ENCODE data around the gene SLC9A9.
"Not testable (repeated sequence)": the region's sequence is repeated elsewhere in the genome, so short reads cannot be mapped to it uniquely, and the experiment has no call there.

SLC9A9 gene

GRCh38 chr3:143567823-143568222 lies 280.4 kb downstream of the SLC9A9 start:
- no peak for DNase-seq (ENCODE audit: low read depth in 1 of 2, low spot score in 1 of 2)

- no peak for DNase-seq (ENCODE audit: low read depth in 1 of 2, low spot score in 1 of 2)
Observed at GRCh38 chr3:143565951-143566350, 282.3 kb downstream of the SLC9A9 start.

DNA sequence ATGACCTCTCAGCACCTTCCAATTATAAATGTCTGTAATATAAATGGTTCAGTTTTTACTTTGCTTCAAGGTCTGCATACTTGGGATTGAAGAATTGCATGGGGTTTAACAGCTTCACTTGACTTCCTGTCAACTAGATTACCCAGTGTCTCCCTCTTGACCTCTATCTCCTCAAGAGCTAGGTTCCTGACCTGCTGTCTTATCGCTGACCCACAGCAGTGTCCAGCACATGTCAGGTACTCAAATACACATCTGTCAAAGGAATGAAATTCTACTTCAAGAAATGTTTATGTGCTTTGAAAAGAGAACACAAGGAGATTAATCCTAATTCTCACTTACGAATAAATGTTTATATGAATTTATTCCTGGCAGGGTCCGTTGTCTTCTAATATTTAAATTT lies 284.5 kb downstream of the SLC9A9 start:
- DNase-seq (ENCODE audit: low read depth in 1 of 2, low spot score in 1 of 2), result no peak

- no peak for DNase-seq (ENCODE audit: low read depth in 1 of 2, low spot score in 1 of 2)
Observed at GRCh38 chr3:143562789-143563188, 285.5 kb downstream of the SLC9A9 start.

GRCh38 chr3:143559296-143559695 lies 289.0 kb downstream of the SLC9A9 start:
- no peak for DNase-seq (ENCODE audit: low read depth in 1 of 2, low spot score in 1 of 2)

- no peak for DNase-seq (ENCODE audit: low read depth in 1 of 2, low spot score in 1 of 2)
Observed at GRCh38 chr3:143552851-143553250, 295.4 kb downstream of the SLC9A9 start.

GRCh38 chr3:143551761-143552160 lies 296.5 kb downstream of the SLC9A9 start:
- DNase-seq (ENCODE audit: low read depth in 1 of 2, low spot score in 1 of 2), result no peak

GRCh38 chr3:143548861-143549497 lies 299.3 kb downstream of the SLC9A9 start:
- DNase-seq (ENCODE audit: low read depth in 1 of 2, low spot score in 1 of 2), result no peak

DNA sequence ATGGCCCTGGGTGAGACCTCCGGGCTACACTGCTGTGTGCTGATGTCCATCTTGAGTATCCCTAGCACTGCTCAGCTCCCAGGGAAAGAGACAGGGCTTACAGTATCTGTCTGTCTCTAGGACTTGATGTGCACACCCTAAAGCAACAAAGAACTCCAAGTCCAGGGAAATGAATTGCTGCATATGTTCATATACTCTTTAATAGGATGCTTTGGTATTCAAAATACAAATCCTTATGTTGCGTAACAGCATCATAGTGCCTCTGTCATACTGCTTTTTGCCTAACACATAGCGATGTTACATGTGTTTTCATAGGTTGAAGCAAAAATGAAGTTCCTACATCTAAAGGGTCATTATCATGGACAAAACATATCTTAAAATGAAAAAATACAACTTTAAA lies 299.9 kb downstream of the SLC9A9 start:
- DNase-seq (ENCODE audit: low read depth in 1 of 2, low spot score in 1 of 2), result no peak

GRCh38 chr3:143538577-143538981 lies 309.7 kb downstream of the SLC9A9 start:
- no peak for DNase-seq (ENCODE audit: low read depth in 1 of 2, low spot score in 1 of 2)

DNA sequence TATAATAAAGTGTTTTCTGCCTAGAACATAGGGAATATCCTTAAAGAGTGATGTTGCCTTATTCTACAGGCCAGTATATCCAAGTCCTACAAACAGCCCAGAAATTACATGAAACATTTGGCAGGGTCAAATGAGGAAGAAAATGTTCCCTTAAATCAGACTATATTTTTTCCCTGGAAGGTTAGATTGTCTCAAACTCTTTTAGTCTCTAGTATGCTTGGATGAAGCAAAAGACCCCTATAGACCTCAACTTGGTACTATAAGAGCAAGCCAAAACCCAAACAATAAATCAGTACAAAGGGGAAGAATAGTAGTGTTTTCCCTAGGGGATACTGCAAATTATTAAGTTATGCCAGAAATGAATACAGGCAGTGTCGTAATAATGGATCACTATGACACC lies 310.2 kb downstream of the SLC9A9 start:
- DNase-seq (ENCODE audit: low read depth in 1 of 2, low spot score in 1 of 2), result no peak

DNA sequence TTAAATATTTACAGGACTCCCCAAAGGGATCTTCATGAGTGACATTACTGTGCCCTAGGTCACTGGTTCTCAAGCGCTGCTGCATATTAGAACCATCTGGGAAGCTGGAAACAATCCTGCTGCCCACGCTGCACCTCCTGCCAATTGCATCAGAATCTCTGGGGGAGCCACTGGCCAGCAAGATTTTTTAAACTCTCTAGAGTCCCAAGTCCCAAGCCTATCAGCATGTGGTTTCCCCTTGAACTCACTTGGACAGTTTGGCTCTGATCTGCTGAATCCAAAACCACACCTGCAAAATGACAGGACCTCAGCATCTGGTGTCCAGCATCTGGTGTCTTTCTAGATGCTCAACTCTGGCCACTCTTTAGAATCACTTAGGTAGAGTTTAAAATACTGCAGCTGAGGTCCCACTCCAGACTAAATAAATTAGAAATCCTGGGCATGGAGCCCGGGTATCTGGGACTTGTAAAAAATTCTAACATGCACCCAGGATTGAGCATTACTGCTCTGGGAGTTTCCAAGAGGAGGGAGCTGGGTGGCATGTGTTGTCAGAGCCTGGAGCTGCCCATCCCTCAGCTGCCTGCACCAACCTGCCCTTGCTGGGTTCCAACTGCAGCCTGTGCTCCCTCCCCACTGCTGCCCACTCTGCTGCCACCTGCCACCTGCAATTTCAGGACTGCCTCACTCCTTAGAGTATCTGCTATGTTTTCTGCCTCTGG lies 311.3 kb downstream of the SLC9A9 start:
- DNase-seq (ENCODE audit: low read depth in 1 of 2, low spot score in 1 of 2), result no peak

GRCh38 chr3:143535994-143536784 lies 312.1 kb downstream of the SLC9A9 start:
- no peak for DNase-seq (ENCODE audit: low read depth in 1 of 2, low spot score in 1 of 2)

DNA sequence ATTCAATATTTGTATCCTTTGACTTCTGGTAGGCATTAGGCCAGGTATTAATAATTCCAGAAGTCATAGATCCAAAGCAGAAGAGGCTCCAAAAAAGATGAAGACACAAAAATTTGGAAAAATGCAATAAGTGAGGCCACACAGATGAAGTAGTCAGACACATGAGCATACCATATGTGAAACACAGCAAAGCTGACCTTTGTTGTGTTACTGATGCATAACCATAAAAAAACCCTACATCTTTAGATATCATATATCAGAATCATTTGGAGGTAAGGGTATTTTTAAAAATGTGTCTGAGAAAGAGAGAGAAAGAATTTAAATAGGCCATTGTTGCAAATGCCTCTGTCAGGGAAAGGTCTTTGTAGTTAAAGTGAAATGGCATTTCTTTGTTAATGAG lies 314.9 kb downstream of the SLC9A9 start:
- no peak for DNase-seq (ENCODE audit: low read depth in 1 of 2, low spot score in 1 of 2)

- no peak for DNase-seq (ENCODE audit: low read depth in 1 of 2, low spot score in 1 of 2)
Observed at GRCh38 chr3:143532091-143532490, 316.2 kb downstream of the SLC9A9 start.

- DNase-seq (ENCODE audit: low read depth in 1 of 2, low spot score in 1 of 2), result no peak
Observed at GRCh38 chr3:143531101-143531500, 317.2 kb downstream of the SLC9A9 start.

DNA sequence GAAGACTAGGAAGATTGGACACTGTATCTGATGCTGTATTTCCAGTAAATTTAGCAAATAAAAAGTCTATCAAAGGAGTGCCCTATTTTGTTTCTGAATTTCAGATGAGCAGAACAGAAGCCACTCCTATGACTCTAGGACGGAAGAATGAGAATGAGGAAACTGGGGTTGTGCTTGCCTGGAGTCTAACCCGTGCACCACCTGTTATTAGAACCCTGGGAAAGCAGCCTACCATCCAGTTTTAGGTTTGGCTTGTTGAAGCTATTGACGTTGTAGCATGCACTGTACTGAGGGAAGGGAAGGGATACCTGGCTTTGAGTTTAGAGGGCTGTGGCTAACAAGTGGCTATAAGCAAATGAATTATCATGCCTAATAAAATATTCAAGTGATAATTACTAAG lies 318.5 kb downstream of the SLC9A9 start:
- DNase-seq (ENCODE audit: low read depth in 1 of 2, low spot score in 1 of 2), result no peak

- no peak for DNase-seq (ENCODE audit: low read depth in 1 of 2, low spot score in 1 of 2)
Observed at GRCh38 chr3:143529018-143529478, 319.2 kb downstream of the SLC9A9 start.

- no peak for DNase-seq (ENCODE audit: low read depth in 1 of 2, low spot score in 1 of 2)
Observed at GRCh38 chr3:143526011-143526545, 322.2 kb downstream of the SLC9A9 start.

DNA sequence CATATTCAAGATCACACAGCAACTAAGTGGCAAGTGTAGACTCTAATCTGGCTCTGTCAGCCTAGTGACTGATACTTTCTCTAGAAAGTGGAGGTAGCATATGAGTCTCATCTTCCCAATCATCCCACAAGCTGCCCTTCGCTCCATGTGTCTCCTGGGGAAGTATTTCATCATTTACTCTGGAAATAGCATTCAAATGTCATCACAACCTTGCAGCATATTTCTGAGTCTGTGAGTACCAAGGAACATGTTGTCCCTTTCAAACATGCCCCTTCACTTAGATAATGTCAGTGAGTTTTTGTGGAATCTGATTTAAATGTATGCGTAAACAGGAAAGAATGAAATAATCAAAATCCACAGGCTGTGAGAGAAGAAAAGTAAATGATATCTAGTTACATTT lies 322.9 kb downstream of the SLC9A9 start:
- no peak for DNase-seq (ENCODE audit: low read depth in 1 of 2, low spot score in 1 of 2)

DNA sequence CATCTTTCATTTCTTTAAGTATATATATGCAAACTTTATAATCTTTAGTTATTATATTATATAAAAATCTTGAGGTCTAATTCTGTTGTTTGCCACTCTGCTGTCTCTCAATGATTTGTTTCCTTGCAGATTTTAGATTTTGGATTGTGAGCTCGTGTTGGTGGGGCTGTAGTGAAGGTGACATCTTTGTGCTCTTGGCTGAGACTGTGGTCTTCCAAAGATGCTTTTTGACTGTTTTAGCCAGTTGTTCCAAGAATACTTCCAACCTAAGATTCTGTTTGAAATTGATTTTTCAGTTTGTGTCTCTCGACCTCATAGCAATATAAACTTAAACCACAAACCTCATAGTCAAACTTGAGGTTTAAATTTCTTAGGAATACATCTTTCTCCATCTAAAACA lies 326.5 kb downstream of the SLC9A9 start:
- DNase-seq (ENCODE audit: low read depth in 1 of 2, low spot score in 1 of 2), result no peak

GRCh38 chr3:143517131-143517530 lies 331.1 kb downstream of the SLC9A9 start:
- not testable (repeated sequence) for DNase-seq (ENCODE audit: low read depth in 1 of 2, low spot score in 1 of 2)
